HG02970 (cell line): Measurements from ENCODE around the gene FBXL22.

Experiments
- ATAC-seq: cut with Tn5 transposase; IDR thresholded peaks from one replicate; pipeline ENCODE4 v1.9.1; 2021; ENCODE audit warnings: mild to moderate bottlenecking, moderate library complexity, moderate number of reproducible peaks; ENCODE audit not compliant: unreplicated experiment, low FRiP score

The FBXL22 gene

GRCh38 chr15:63593705-63594671, 3.2 kb upstream of the FBXL22 start:
- no peak for ATAC-seq

- ATAC-seq, result no peak
Measured at GRCh38 chr15:63595065-63595464, 2.1 kb upstream of the FBXL22 start.

- ATAC-seq, result no peak
Measured at GRCh38 chr15:63595688-63596087, 1.5 kb upstream of the FBXL22 start.

GRCh38 chr15:63596676-63597037, 530 bp upstream of the FBXL22 start:
- ATAC-seq, result no peak

GRCh38 chr15:63597821-63598220, 634 bp downstream of the FBXL22 start:
- no peak for ATAC-seq

- no peak for ATAC-seq
Measured at GRCh38 chr15:63598473-63599400, 1.6 kb downstream of the FBXL22 start.

GRCh38 chr15:63599401-63600000, 2.3 kb downstream of the FBXL22 start:
- ATAC-seq, result no peak

GRCh38 chr15:63600001-63600615, 2.9 kb downstream of the FBXL22 start:
- ATAC-seq, result no peak

GRCh38 chr15:63600616-63601025, 3.4 kb downstream of the FBXL22 start:
- peak; percentile 66 for ATAC-seq

- no peak for ATAC-seq
Measured at GRCh38 chr15:63601026-63601703, 4.0 kb downstream of the FBXL22 start.

- ATAC-seq, result no peak
Measured at GRCh38 chr15:63601704-63602185, 4.6 kb downstream of the FBXL22 start.

- ATAC-seq, result no peak
Measured at GRCh38 chr15:63602595-63602994, 5.4 kb downstream of the FBXL22 start.

- no peak for ATAC-seq
Measured at GRCh38 chr15:63603516-63603915, 6.3 kb downstream of the FBXL22 start.

GRCh38 chr15:63604281-63604680, 7.1 kb downstream of the FBXL22 start:
- ATAC-seq, result no peak

GRCh38 chr15:63605036-63605435, 7.8 kb downstream of the FBXL22 start:
- no peak for ATAC-seq

- ATAC-seq, result no peak
Measured at GRCh38 chr15:63605816-63606215, 8.6 kb downstream of the FBXL22 start.

- ATAC-seq, result no peak
Measured at GRCh38 chr15:63606308-63606707, 9.1 kb downstream of the FBXL22 start.

GRCh38 chr15:63608989-63609388, 11.8 kb downstream of the FBXL22 start:
- no peak for ATAC-seq

- ATAC-seq, result no peak
Measured at GRCh38 chr15:63609448-63609847, 12.3 kb downstream of the FBXL22 start.
